ENCODE measurements around the gene WEE1. TPM values are rescaled to one million over a fixed set of nuclear protein-coding genes. Genes with fewer than 3 reads are reported as not detected.

Gene WEE1
- total RNA-seq, 1 donor from 2014 or later = 51.4 TPM

DNA sequence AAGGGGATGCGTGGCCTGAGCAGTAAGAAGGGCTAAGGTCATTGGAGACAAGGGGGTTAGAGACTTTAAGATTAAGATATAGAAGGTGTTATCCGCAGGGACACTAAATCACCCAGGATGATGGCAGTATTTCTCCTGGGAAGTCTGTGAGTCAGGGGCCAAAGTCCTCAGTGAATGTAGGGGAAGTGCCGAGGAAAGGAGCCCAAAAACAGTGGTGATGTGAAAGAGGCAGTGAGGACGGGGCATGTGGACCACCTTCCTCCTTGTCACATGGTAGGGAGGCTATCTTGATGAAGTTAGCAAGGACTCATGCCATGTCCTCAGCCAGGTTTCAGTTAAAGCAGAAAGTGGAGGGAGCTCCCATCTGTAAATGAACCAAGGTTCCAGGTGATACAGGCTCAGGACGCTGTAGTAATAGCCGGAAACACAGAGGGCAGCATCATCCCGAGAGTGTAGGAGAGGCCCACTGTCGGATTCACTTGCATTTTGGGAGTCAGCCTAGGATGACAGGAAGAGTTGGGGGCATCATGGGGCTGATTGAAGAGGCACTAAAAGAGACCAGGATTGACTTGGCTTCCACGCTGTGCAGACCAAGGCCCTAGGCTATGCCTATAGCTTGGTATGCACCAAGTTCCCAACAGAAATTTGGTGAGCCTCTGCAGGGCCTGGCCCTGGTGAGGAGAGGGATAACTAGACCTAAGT is 33.5 kb downstream of the WEE1 start:
- Mint-ChIP-seq H3K27me3 (ENCODE audit: insufficient read depth) (peaks cover 4% of the 10 kb centered on the region), H3K4me1 (ENCODE audit: low read depth) (peaks cover 27% of the 10 kb centered on the region), H3K4me3 (no peak overlapping the region), H3K36me3 (ENCODE audit: low read depth) (no peaks in the 10 kb centered on the region), H3K9me3 (no peaks in the 10 kb centered on the region), H3K27ac (no peak overlapping the region)
- intact Hi-C loops (cut with micrococcal nuclease) = no loop called here
- no peak for DNase-seq (ENCODE audit: low spot score)

DNA sequence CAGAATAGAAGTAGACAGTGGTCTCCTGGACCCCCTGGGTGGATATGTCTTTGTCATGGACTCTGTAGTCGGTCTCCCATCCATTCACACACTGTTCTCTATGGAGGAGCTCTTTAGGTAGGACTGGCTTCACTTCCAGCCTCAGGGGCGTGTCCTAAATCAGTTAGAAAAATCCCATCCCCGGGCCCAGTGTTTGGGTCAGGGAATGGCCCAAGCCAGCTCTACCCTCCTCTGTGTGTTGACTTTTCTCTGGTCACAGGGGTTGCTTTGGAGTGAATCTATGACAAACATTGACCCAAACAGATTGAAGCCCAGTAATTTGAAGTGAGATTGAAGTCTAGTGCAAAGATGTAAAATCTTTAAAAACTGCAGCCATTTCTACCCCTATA is 34.0 kb downstream of the WEE1 start:
- Mint-ChIP-seq H3K27ac (no peak overlapping the region), H3K4me1 (ENCODE audit: low read depth) (peaks cover 21% of the 10 kb centered on the region), H3K9me3 (no peaks in the 10 kb centered on the region), H3K36me3 (ENCODE audit: low read depth) (no peaks in the 10 kb centered on the region), H3K4me3 (no peak overlapping the region), H3K27me3 (ENCODE audit: insufficient read depth) (peaks cover 2% of the 10 kb centered on the region)
- no peak for DNase-seq (ENCODE audit: low spot score)
- intact Hi-C loops (cut with micrococcal nuclease) = no loop called here

DNA sequence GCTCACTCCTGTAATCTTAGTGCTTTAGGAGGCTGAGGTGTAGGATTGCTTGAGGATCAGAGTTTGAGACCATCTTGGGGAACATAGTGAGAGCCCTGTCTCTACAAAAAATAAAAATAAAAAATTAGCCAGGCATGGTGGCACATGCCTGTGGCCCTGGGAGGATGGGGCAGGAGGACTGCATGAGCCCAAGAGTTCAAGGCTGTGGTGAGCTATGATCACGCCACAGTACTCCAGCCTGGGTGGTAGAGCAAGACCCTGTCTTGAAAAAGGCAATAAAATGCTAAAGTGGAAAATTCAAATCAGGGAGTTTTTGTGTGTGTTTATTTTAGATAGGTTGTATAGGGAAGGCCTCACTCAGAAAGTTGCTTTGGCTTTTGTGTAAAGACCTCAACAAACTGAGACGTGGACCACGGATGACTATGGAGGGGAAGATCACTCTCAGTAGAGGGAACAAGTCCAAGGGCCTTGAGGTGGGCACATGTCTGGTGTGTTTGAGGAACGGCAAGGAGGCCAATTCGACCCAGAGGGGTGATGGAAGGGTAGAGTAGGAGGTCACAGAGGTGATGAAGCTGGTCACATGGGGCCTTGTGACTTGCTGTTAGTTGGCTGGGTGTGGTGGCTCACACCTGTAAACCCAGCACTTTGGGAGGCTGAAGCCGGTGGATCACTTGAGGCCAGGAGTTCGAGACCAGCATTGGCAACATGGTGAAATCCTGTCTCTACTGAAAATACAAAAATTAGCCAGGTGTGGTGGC is 35.7 kb downstream of the WEE1 start:
- Mint-ChIP-seq H3K4me1 (ENCODE audit: low read depth) (peaks cover 25% of the 10 kb centered on the region), H3K36me3 (ENCODE audit: low read depth) (no peaks in the 10 kb centered on the region), H3K9me3 (no peaks in the 10 kb centered on the region), H3K27me3 (ENCODE audit: insufficient read depth) (no peaks in the 10 kb centered on the region), H3K27ac (no peak overlapping the region), H3K4me3 (no peak overlapping the region)
- intact Hi-C loops (cut with micrococcal nuclease) = no loop called here
- no peak for DNase-seq (ENCODE audit: low spot score)

DNA sequence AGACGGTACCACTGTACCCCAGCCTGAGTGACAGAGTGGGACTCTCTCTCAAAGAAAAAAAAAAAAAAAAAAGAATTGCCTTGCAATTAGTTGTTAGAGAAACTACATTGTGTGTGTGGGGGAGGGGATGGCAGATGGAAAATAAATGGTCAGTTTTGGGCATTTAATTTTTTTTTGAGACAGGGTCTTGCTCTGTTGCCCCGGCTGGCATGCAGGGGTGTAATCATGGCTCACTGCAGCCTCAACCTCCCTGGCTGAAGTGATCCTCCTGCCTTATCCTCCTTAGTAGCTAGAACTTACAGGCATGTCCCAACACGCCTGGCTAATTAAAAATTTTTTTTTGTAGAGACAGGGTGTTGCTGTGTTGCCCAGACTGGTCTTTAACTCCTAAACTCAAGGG is 36.4 kb downstream of the WEE1 start:
- Mint-ChIP-seq H3K27me3 (ENCODE audit: insufficient read depth) (no peaks in the 10 kb centered on the region), H3K27ac (no peak overlapping the region), H3K36me3 (ENCODE audit: low read depth) (no peaks in the 10 kb centered on the region), H3K4me3 (no peak overlapping the region), H3K4me1 (ENCODE audit: low read depth) (peaks cover 31% of the 10 kb centered on the region), H3K9me3 (no peaks in the 10 kb centered on the region)
- no peak for DNase-seq (ENCODE audit: low spot score)
- intact Hi-C loops (cut with micrococcal nuclease) = loop anchor here (5.0 to 10.0 kb wide), 6 partner anchors 255 to 1625 kb away; partner anchors contain the start of genes ADM, EIF3F, NRIP3 and RNF141

DNA sequence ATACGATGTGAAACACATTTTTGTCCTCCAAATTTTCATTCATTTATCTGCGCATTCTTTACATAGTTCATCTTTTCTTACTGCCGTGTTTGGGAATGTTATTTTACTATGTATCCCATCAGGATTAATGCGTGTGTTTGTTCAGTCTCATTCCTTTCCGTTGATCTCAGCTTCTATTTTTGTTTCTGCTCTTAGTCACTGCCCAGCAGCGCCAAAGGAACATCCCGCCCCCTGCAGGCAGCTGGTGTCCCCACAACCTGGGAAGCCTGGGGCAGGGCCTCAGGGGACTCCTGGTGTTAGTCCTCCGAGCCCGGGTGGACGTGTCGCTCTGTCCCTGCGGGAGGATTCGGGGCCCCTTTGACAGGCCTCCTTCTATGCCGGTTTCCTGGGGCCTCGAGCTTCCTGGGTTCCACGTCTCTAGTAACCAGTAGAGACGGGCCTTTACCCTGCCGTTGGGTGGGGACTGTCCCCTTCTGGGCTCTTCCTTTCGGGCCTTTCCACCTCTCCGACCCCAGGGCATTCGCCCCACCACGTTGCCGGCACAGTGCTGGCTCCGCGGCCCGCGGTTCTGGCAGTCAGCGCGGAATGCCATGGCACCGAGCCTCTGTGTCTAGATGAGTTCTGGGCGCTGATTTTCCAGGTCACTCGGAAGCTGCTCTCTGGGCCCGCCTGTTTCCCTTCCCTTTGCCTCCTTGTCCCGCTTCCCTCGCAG is 39.8 kb downstream of the WEE1 start:
- H3K36me3 Mint-ChIP-seq (ENCODE audit: low read depth) = no peaks in the 10 kb centered on the region
- peaks cover 44% of the 10 kb centered on the region for H3K4me1 Mint-ChIP-seq (ENCODE audit: low read depth)
- intact Hi-C loops (cut with micrococcal nuclease) = loop anchor here (1.0 to 10.0 kb wide), 11 partner anchors 12 to 1628 kb away; partner anchors contain the start of genes ADM, EIF3F, NRIP3 and RNF141

DNA sequence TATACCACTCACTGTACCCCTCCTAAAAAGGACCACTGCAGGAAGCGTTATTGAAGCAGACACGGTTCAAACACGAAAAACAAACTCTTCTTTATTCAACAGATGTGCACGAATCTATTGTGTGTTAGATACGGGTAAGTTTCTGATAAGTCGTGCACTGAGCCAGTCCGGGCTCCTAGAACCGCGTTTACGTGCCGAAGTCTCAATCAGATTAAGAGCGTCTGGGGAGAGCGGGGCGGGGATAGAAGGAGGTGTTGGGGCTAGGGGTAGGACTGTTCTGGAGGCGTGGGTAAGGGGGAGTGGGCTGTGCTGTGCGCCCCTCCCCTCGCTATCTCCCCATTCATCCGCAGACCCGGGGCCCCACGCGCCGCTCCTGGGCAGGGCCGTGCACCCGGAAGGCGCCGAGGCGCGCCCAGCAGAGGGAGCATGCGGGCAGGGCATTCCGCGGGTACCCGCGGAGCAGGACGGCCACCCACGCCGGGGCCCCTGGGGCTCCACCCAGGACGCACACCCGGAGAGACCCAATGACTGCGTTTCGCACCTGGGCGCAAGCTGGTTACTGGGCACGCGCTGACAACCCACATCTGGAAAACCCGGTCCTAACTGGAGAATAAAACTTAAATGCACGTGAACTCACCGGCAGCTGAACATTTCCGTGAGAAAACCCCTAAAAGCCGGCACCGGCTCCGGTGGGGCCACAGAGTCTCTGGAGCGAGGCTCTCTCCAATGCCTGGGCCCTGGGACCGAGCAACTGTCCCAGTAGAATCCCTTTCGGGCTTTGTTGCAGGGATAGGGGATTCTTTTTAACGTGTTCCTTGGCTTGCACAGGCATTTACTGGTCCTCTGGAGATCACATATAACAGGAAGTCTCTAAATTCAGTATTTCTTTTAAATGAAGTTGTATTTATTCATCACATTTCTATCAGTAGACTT is 40.6 kb downstream of the WEE1 start:
- peaks cover 5% of the 10 kb centered on the region for H3K27me3 Mint-ChIP-seq (ENCODE audit: insufficient read depth)

More for the DNA sequence above, 39.8 kb downstream of the WEE1 start:
- Mint-ChIP-seq H3K9me3 (no peaks in the 10 kb centered on the region), H3K4me3 (peak overlapping the region; percentile 89), H3K27me3 (ENCODE audit: insufficient read depth) (peaks cover 1% of the 10 kb centered on the region), H3K27ac (peak overlapping the region; percentile 99)
- DNase-seq (ENCODE audit: low spot score) = peak; percentile 80

DNA sequence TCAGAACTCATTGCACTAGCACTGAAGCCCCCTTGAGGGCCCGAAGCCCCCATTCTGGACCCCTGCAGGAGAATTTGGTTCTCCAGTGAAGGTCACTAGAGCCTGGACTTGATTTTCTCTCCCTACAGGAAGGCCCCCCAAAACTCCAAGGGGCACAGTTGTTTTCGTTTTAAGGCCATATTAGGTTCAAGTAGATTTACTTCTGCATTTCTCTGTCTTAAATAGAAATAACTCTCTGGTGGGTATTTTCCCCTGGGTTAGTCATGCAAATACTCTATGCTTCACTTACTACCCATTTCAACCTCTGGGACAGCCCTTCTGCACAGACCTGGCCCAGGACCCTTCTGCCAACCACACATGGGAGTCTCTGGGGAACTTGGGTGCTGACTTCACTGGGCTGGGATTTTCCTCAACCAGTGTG is 41.6 kb downstream of the WEE1 start:
- intact Hi-C loops (cut with micrococcal nuclease) = loop anchor here (10.0 kb wide), 2 partner anchors 250 to 1630 kb away; partner anchors contain the start of gene EIF3F
- peaks cover 38% of the 10 kb centered on the region for H3K4me1 Mint-ChIP-seq (ENCODE audit: low read depth)
- no peak for DNase-seq (ENCODE audit: low spot score)
- no peaks in the 10 kb centered on the region for H3K9me3 Mint-ChIP-seq
- H3K27ac Mint-ChIP-seq = no peak overlapping the region
- H3K36me3 Mint-ChIP-seq (ENCODE audit: low read depth) = peaks cover 3% of the 10 kb centered on the region
- H3K4me3 Mint-ChIP-seq = no peak overlapping the region
- H3K27me3 Mint-ChIP-seq (ENCODE audit: insufficient read depth) = peaks cover 5% of the 10 kb centered on the region

More for the DNA sequence above, 40.6 kb downstream of the WEE1 start:
- Mint-ChIP-seq H3K4me3 (peak overlapping the region; percentile 89), H3K36me3 (ENCODE audit: low read depth) (peaks cover 3% of the 10 kb centered on the region), H3K27ac (peak overlapping the region; percentile 99), H3K9me3 (no peaks in the 10 kb centered on the region), H3K4me1 (ENCODE audit: low read depth) (peaks cover 42% of the 10 kb centered on the region)
- intact Hi-C loops (cut with micrococcal nuclease) = loop anchor here (1.0 to 10.0 kb wide), 16 partner anchors 13 to 1629 kb away; partner anchors contain the start of genes ADM, EIF3F, NRIP3 and RNF141
- DNase-seq (ENCODE audit: low spot score) = peak; percentile 88

DNA sequence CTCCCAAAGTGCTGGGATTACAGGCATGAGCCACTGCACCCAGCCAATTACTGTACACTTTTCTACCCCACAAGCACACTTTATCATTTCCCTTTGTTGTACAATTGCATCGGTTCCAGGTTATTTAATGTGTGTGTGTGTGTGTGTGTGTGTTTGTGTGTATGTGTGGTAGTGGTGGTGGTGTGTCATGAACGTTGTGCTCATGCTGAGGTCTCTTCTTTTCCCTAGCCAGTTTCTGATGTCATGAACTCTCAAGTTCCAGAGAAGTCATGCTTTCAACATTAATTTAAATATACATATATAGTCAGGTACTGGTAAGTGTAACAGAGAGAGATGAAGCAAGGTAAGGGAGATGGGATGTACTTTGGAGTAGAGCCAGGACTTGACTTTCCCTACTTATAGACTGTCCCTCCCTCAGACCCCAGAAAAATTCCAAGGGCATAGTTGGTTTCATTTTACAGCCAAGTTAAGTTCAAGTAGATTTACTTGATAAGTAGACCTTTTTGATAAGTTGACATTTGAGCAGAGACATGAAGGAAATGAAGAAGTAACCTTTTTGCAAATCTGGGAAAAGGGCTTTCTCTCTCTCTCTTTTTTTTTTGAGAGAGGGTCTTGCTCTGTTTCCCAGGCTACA is 42.7 kb downstream of the WEE1 start:
- intact Hi-C loops (cut with micrococcal nuclease) = loop anchor here (10.0 kb wide), 2 partner anchors 249 to 1631 kb away; partner anchors contain the start of gene EIF3F
- Mint-ChIP-seq H3K9me3 (no peaks in the 10 kb centered on the region), H3K4me1 (ENCODE audit: low read depth) (peaks cover 34% of the 10 kb centered on the region), H3K27ac (no peak overlapping the region), H3K4me3 (no peak overlapping the region), H3K36me3 (ENCODE audit: low read depth) (peaks cover 3% of the 10 kb centered on the region), H3K27me3 (ENCODE audit: insufficient read depth) (peaks cover 5% of the 10 kb centered on the region)
- no peak for DNase-seq (ENCODE audit: low spot score)

DNA sequence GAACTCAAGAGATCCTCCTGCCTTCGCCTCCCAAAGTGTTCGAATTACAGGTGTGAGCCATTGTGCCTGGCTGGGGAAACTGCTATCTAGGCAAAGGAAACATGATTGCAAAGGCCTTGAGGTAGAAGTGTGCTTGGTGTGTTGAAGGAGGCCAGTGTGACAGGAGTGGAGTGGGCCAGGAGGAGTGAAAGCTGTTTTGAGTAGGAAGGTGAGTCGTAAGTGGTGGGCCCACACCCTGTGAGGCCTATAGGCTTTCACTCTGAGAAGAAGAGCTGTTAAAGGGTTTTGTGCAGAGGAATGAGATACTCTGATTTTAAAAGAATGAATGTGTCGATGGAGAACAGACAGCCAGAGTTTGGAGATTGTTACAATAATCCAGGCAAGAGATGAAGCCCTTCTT is 43.4 kb downstream of the WEE1 start:
- intact Hi-C loops (cut with micrococcal nuclease) = loop anchor here (10.0 kb wide), 2 partner anchors 248 to 1632 kb away; partner anchors contain the start of gene EIF3F
- H3K4me1 Mint-ChIP-seq (ENCODE audit: low read depth) = peaks cover 32% of the 10 kb centered on the region

DNA sequence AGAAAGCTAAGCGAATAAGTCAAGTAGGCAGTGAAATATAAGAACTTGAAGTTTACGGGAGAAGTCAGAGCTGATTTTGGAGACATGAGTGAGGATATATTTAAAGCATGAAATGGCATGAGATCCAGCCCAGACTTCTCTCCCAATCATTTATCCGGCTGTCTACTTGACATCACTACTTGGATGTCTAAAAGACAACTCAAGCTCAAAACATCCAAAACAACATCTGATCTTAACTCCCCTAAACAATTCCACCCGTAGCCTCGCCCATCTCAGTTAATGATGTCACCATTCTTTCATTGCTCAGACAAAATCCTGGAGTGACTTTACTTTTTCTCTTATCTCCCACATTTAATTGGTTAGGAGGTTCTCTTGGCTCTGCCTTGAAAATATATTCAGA is 44.5 kb downstream of the WEE1 start:
- intact Hi-C loops (cut with micrococcal nuclease) = loop anchor here (10.0 kb wide), 2 partner anchors 247 to 1633 kb away; partner anchors contain the start of gene EIF3F
- no peak overlapping the region for H3K4me3 Mint-ChIP-seq
- H3K9me3 Mint-ChIP-seq = no peaks in the 10 kb centered on the region
- peaks cover 3% of the 10 kb centered on the region for H3K36me3 Mint-ChIP-seq (ENCODE audit: low read depth)
- peaks cover 5% of the 10 kb centered on the region for H3K27me3 Mint-ChIP-seq (ENCODE audit: insufficient read depth)
- no peak overlapping the region for H3K27ac Mint-ChIP-seq
- DNase-seq (ENCODE audit: low spot score) = no peak
- peaks cover 30% of the 10 kb centered on the region for H3K4me1 Mint-ChIP-seq (ENCODE audit: low read depth)

More for the DNA sequence above, 43.4 kb downstream of the WEE1 start:
- H3K9me3 Mint-ChIP-seq = no peaks in the 10 kb centered on the region
- H3K36me3 Mint-ChIP-seq (ENCODE audit: low read depth) = peaks cover 3% of the 10 kb centered on the region
- H3K27me3 Mint-ChIP-seq (ENCODE audit: insufficient read depth) = peaks cover 5% of the 10 kb centered on the region
- no peak overlapping the region for H3K27ac Mint-ChIP-seq
- no peak overlapping the region for H3K4me3 Mint-ChIP-seq
- no peak for DNase-seq (ENCODE audit: low spot score)

DNA sequence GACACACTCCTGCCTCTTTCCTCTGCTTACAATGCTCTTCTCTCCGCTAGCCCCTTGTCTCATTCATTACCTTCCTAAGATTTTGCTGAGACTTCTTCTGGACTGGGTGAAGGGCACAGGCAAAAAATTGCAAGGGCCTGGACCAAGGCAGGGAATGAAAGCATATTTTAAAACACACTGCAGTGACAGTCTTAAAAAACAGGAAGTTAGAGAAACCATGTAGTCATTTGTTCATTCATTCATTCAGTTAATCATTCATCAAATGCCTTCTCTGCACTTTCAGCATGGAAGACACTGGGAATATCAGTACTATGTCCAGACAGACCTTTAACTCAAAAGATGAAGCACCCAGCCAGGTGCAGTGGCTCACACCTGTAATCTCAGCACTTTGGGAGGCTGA is 45.5 kb downstream of the WEE1 start:
- Mint-ChIP-seq H3K36me3 (ENCODE audit: low read depth) (peaks cover 3% of the 10 kb centered on the region), H3K9me3 (no peaks in the 10 kb centered on the region), H3K27ac (peak overlapping the region; percentile 32), H3K4me3 (no peak overlapping the region), H3K4me1 (ENCODE audit: low read depth) (peaks cover 19% of the 10 kb centered on the region), H3K27me3 (ENCODE audit: insufficient read depth) (peaks cover 5% of the 10 kb centered on the region)
- DNase-seq (ENCODE audit: low spot score) = no peak
- intact Hi-C loops (cut with micrococcal nuclease) = loop anchor here (10.0 kb wide), 2 partner anchors 246 to 1634 kb away; partner anchors contain the start of gene EIF3F

Data from activated T-helper 1 cell treated with anti-CD3 and anti-CD28 coated beads, Interleukin-12 subunit alpha, Interleukin-12 subunit beta, Interleukin-2, Interleukin-4 antibody, amounts not matched to agents 30 ng/mL and 10 ng/mL and 1 ng/mL, durations not matched to agents 14 hours and 24 hours and 36 hours (primary cell).